GM06990 (cell line): ENCODE results near the gene AGTRAP.

Source experiments
- DNase-seq: peaks from one replicate; pipeline ENCODE4 v3.0.0-alpha.2; 2011; ENCODE audit not compliant: insufficient read length; ENCODE audit errors: extremely low read depth
- H3K27me3 ChIP-seq: replicated peaks from 2 replicates; pipeline ENCODE4 v1.6.0; 2011; ENCODE audit warnings: low read length; ENCODE audit not compliant: control insufficient read depth, insufficient read depth
- H3K36me3 ChIP-seq: 2 replicates; pipeline ENCODE4 v1.5.1; 2011; ENCODE audit warnings: low read length; ENCODE audit not compliant: control insufficient read depth, insufficient read depth
- H3K4me3 ChIP-seq: replicated peaks from 2 replicates; pipeline ENCODE4 v1.5.1; 2011; ENCODE audit warnings: low read depth, mild to moderate bottlenecking, control low read depth, low read length
- CTCF ChIP-seq: IDR thresholded peaks from 2 replicates; pipeline ENCODE4 v1.5.1; 2011; ENCODE audit warnings: low read length, control low read depth, mild to moderate bottlenecking, inconsistent platforms; ENCODE audit not compliant: insufficient read depth, poor library complexity, severe bottlenecking

AGTRAP gene

GRCh38 chr1:11767922-11768704 lies 32.2 kb downstream of the AGTRAP start:
- no peak for TF ChIP-seq CTCF
- no peak overlapping the region for H3K4me3 ChIP-seq
- no peak for DNase-seq
- H3K27me3 ChIP-seq: no peaks in the 10 kb centered on the region; the same call in 1 of the 2 replicates
- H3K36me3 ChIP-seq: no peaks in the 10 kb centered on the region

- TF ChIP-seq CTCF: no peak
- DNase-seq: no peak
- no peak overlapping the region for H3K4me3 ChIP-seq
- H3K36me3 ChIP-seq: no peaks in the 10 kb centered on the region
- H3K27me3 ChIP-seq: no peaks in the 10 kb centered on the region; the same call in 1 of the 2 replicates
Observed at GRCh38 chr1:11768821-11769220, 32.9 kb downstream of the AGTRAP start.

DNA sequence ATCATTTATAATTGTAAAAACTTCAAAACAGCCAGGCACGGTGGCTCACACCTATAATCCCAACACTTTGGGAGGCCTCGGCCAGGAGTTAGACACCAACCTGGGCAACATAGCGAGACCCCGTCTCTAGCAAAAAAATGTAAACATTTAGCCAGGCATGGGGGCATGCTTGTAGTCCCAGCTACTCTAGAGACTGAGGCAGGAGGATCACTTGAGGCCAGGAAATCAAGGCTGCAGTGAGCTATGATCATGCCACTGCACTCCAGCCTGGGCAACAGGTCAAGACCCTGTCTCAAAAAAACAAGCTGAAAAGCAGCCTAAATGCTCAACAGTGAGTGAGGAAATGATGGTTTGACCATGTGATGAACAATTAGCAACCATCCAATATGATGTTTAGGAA lies 33.3 kb downstream of the AGTRAP start:
- Histone ChIP-seq H3K27me3 (no peaks in the 10 kb centered on the region; the same call in 1 of the 2 replicates), H3K36me3 (no peaks in the 10 kb centered on the region), H3K4me3 (no peak overlapping the region)
- DNase-seq: no peak
- no peak for TF ChIP-seq CTCF

- H3K36me3 ChIP-seq: no peaks in the 10 kb centered on the region
- no peaks in the 10 kb centered on the region; the same call in 1 of the 2 replicates for H3K27me3 ChIP-seq
- DNase-seq: no peak
- TF ChIP-seq CTCF: no peak
- no peak overlapping the region for H3K4me3 ChIP-seq
Observed at GRCh38 chr1:11770011-11770410, 34.1 kb downstream of the AGTRAP start.

DNA sequence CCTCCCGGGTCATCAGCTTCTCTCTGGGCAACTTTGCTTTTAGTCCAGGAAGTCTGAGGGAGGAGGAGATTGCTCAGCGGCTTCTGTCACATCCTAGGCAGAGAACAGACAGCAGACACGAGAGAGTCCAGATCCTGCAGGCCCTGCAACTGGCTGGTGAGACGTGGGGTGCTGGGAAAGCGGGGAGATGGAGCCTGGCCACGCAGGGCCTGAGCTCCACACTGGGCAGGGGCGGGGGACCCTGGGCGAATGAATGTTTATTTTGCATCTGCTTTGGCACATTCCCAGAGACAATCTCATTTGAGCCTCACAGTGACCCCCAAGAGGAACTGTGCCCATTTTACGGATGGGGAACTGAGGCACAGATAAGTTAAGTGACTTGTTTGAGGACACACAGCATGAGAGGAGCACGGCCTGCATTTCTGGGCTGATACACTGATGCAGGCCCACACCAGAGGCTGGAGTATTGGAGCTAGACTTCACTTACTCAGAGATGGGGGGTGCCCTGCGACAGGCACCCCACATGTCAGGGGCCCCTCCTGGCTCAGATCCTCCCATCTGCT lies 35.6 kb downstream of the AGTRAP start:
- H3K27me3 ChIP-seq: no peaks in the 10 kb centered on the region; the same call in 1 of the 2 replicates
- H3K36me3 ChIP-seq: no peaks in the 10 kb centered on the region
- TF ChIP-seq CTCF: no peak
- no peak for DNase-seq
- H3K4me3 ChIP-seq: no peak overlapping the region
